NCI-H2107 (cell line): ENCODE data around the gene LUZP1.

Experiments used
- DNase-seq: peaks from one replicate; lab custom pipeline; 2025; lab: John Stamatoyannopoulos, UW

Gene LUZP1

GRCh38 chr1:23150742-23151141, 17.9 kb downstream of the LUZP1 start:
- no peak for DNase-seq

GRCh38 chr1:23150125-23150524, 18.5 kb downstream of the LUZP1 start:
- DNase-seq, result no peak

- no peak for DNase-seq
Observed at GRCh38 chr1:23149114-23149513, 19.5 kb downstream of the LUZP1 start.

GRCh38 chr1:23148084-23148483, 20.6 kb downstream of the LUZP1 start:
- DNase-seq, result no peak

GRCh38 chr1:23140940-23141596, 27.6 kb downstream of the LUZP1 start:
- no peak for DNase-seq

GRCh38 chr1:23135268-23135667, 33.4 kb downstream of the LUZP1 start:
- no peak for DNase-seq

- no peak for DNase-seq
Observed at GRCh38 chr1:23134055-23134454, 34.6 kb downstream of the LUZP1 start.

GRCh38 chr1:23133587-23133986, 35.1 kb downstream of the LUZP1 start:
- DNase-seq, result no peak

- DNase-seq, result no peak
Observed at GRCh38 chr1:23132033-23132432, 36.6 kb downstream of the LUZP1 start.

- no peak for DNase-seq
Observed at GRCh38 chr1:23129846-23130245, 38.8 kb downstream of the LUZP1 start.

GRCh38 chr1:23126801-23127200, 41.9 kb downstream of the LUZP1 start:
- DNase-seq, result no peak

GRCh38 chr1:23126200-23126599, 42.5 kb downstream of the LUZP1 start:
- no peak for DNase-seq

GRCh38 chr1:23125489-23125888, 43.2 kb downstream of the LUZP1 start:
- no peak for DNase-seq

GRCh38 chr1:23124259-23125026, 44.2 kb downstream of the LUZP1 start:
- DNase-seq, result no peak

- no peak for DNase-seq
Observed at GRCh38 chr1:23123528-23123927, 45.1 kb downstream of the LUZP1 start.

GRCh38 chr1:23122796-23123195, 45.9 kb downstream of the LUZP1 start:
- no peak for DNase-seq

- no peak for DNase-seq
Observed at GRCh38 chr1:23122023-23122748, 46.5 kb downstream of the LUZP1 start.

- no peak for DNase-seq
Observed at GRCh38 chr1:23120383-23120782, 48.3 kb downstream of the LUZP1 start.

GRCh38 chr1:23118957-23119792, 49.5 kb downstream of the LUZP1 start:
- DNase-seq, result no peak

GRCh38 chr1:23118407-23118806, 50.2 kb downstream of the LUZP1 start:
- no peak for DNase-seq

GRCh38 chr1:23116921-23117699, 51.5 kb downstream of the LUZP1 start:
- DNase-seq, result no peak
